Breast epithelium (tissue), 3 donors: ENCODE measurements around the gene PLD1.

ENCODE experiments used
- CTCF ChIP-seq, 3 donors: fragments of 450-650 bp; IDR thresholded peaks; one replicate each; pipeline ENCODE4 v1.5.1; 2016 to 2017; ENCODE audit warnings: antibody characterized with exemption in 3 of 3, mild to moderate bottlenecking in 3 of 3, moderate library complexity in 3 of 3
- POLR2A ChIP-seq: fragments of 450-650 bp; IDR thresholded peaks from one replicate; pipeline ENCODE4 v1.6.1; 2016; ENCODE audit warnings: antibody characterized with exemption, mild to moderate bottlenecking, moderate library complexity

- TF ChIP-seq CTCF (IDR thresholded peaks at IDR 0.05) (no peak), POLR2A (no peak)
These were observed 156.6 kb downstream of the PLD1 start for GRCh38 chr3:171653701-171654100.
